Measurements from ENCODE around the gene PLXNA2. TPM values are rescaled to one million over a fixed set of nuclear protein-coding genes. Genes with fewer than 3 reads are reported as not detected.

The PLXNA2 gene
- total and polyA plus RNA-seq, 2 of the 8 experiments (the other 6 are each of a cell fraction or from before 2014, with no cell fraction given): 0.33 to 1.5 TPM

DNA sequence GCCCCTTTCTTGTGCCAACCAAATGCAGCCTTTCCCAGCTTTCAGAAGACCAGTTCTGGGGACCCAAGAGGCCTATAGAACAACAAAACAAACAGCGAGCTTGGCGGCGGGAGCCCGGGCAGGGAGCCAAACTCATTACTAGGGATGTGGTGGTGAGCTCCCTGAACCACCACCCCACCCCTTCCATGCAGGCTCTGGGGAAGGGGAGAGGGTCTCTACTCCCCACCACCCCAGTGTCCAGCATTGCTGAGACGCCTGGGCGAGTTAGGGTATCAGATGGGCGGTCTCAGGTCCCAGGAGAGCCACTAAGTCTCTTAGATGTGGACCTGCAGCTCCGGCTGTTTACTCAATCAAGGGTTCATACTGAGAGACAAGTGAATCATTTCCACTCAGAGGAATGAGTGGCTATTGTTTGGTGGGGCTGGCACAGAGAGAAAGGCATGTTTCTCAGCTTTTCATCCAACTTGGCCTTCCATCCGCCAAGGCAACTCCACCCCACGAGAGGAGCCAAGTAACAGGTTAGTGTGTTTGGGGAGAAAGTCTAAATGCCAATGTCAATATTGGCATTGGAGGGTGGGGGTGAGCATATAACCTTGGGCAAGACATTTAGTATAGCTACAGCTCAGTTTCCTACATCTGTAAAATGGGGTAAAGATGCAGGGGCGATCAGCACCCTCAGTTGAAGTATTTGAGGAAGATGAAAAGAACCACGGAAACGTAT lies 40.9 kb downstream of the PLXNA2 start:
- no peak overlapping the region for H2AFZ ChIP-seq (ENCODE audit: low read length)
- 91% methylated on average over 13 of the region's 13 CpGs; no CpG with 5 or more reads in 1 of the 2 experiments for WGBS, 2 experiments (ENCODE audit: extremely low coverage in 1 of 2, insufficient coverage in 1 of 2, insufficient read length in 1 of 2, insufficient replicate concordance in 2 of 2, low coverage in 1 of 2, low lambda C conversion rate in 2 of 2, missing lambda C conversion rate in 1 of 2)
- TF ChIP-seq GABPA (IDR thresholded peaks at IDR 0.05; ENCODE audit: borderline replicate concordance, insufficient read depth, low read length): no peak
- TF ChIP-seq SIX5 (IDR thresholded peaks at IDR 0.05; ENCODE audit: low read depth, low read length): no peak
- no peak for TF ChIP-seq PHF8 (conservative IDR thresholded peaks at IDR 0.05; ENCODE audit: low read depth, low read length)
- TF ChIP-seq RFX5 (IDR thresholded peaks at IDR 0.05; ENCODE audit: borderline replicate concordance, low read depth, low read length): no peak
- TF ChIP-seq GTF2F1 (IDR thresholded peaks at IDR 0.05; ENCODE audit: borderline replicate concordance, low read depth, low read length): no peak
- no peak for TF ChIP-seq POLR2AphosphoS5 (IDR thresholded peaks at IDR 0.05; ENCODE audit: low read depth, low read length)
- no peak for TF ChIP-seq TBP (IDR thresholded peaks at IDR 0.05; ENCODE audit: low read depth, low read length)
- TF ChIP-seq TAF7 (optimal IDR thresholded peaks at IDR 0.05; ENCODE audit: borderline replicate concordance, low read depth, low read length): no peak
- no peak for TF ChIP-seq SP1 (IDR thresholded peaks at IDR 0.05; ENCODE audit: low read depth, low read length)
- no peak for TF ChIP-seq JUN (IDR thresholded peaks at IDR 0.05; ENCODE audit: low read depth, low read length)
- TF ChIP-seq CTBP2 (IDR thresholded peaks at IDR 0.05; ENCODE audit: borderline replicate concordance, insufficient read depth, insufficient read length, low read length): no peak
- no peak for TF ChIP-seq RAD21 (IDR thresholded peaks at IDR 0.05 in 1 of 2, conservative IDR thresholded peaks at IDR 0.05 in 1 of 2; ENCODE audit: low read depth in 2 of 2, low read length in 2 of 2)
- no peak for TF ChIP-seq RBBP5 (IDR thresholded peaks at IDR 0.05; ENCODE audit: borderline replicate concordance, low read depth, low read length)

More for the DNA sequence above, 40.9 kb downstream of the PLXNA2 start:
- Histone ChIP-seq H4K8ac (ENCODE audit: extremely low read depth, insufficient read depth, low read length) (no peak overlapping the region), H2BK120ac (replicated peaks; ENCODE audit: low read depth, low read length) (no peak overlapping the region), H2BK12ac (ENCODE audit: low read depth, low read length) (no peak overlapping the region), H2BK5ac (ENCODE audit: low read depth, low read length) (no peak overlapping the region), H2BK15ac (ENCODE audit: low read length) (no peak overlapping the region), H3K79me1 (ENCODE audit: low read depth, low read length) (no peaks in the 10 kb centered on the region), H3K27ac (ENCODE audit: low read depth, low read length) (no peak overlapping the region), H3K9ac (replicated peaks in 1 of 4; ENCODE audit: extremely low read depth in 1 of 4, low read depth in 3 of 4, low read length in 3 of 4) (no peak overlapping the region), H3K9me3 (ENCODE audit: insufficient read depth in 2 of 2, low read depth in 1 of 2, low read length in 1 of 2) (no peaks in the 10 kb centered on the region), H3K14ac (ENCODE audit: insufficient read length) (no peak overlapping the region), H3K4ac (replicated peaks; ENCODE audit: insufficient read length, low read depth, low read length) (no peak overlapping the region), H2AK5ac (ENCODE audit: low read depth, low read length) (no peak overlapping the region), H2BK20ac (ENCODE audit: low read length) (no peak overlapping the region), H3K79me2 (ENCODE audit: control insufficient read depth in 1 of 2, insufficient read depth in 2 of 2, low read length in 2 of 2) (no peaks in the 10 kb centered on the region), H3K23me2 (ENCODE audit: low read depth, low read length) (no peaks in the 10 kb centered on the region), H3K23ac (ENCODE audit: insufficient read length) (no peak overlapping the region), H4K20me1 (replicated peaks in 1 of 2; ENCODE audit: control insufficient read depth in 1 of 2, insufficient read depth in 2 of 2, low read length in 2 of 2) (no peaks in the 10 kb centered on the region), H3K4me1 (replicated peaks in 1 of 4; ENCODE audit: control insufficient read depth in 3 of 4, insufficient read depth in 4 of 4, low read length in 3 of 4) (peaks cover 0 to 3% (median 0%) of the 10 kb centered on the region in 4 experiments; a peak in 2 of 7 replicates), H3K4me2 (ENCODE audit: insufficient read depth in 1 of 2, low read depth in 2 of 2, low read length in 2 of 2) (no peak overlapping the region), H3K27me3 (replicated peaks in 1 of 4; ENCODE audit: control insufficient read depth in 3 of 4, extremely low read depth in 1 of 4, insufficient read depth in 3 of 4, low read length in 3 of 4) (no peaks in the 10 kb centered on the region), H3K36me3 (ENCODE audit: control insufficient read depth in 2 of 4, insufficient read depth in 4 of 4, low read length in 3 of 4) (no peaks in the 10 kb centered on the region), H4K91ac (replicated peaks; ENCODE audit: insufficient read length, low read length) (no peak overlapping the region), H4K5ac (ENCODE audit: insufficient read length, low read depth, low read length) (no peak overlapping the region), H3K18ac (ENCODE audit: extremely low read depth, low read length) (no peak overlapping the region), H3K56ac (replicated peaks; ENCODE audit: insufficient read length, low read depth, low read length) (no peak overlapping the region), H3K4me3 (ENCODE audit: extremely low read depth in 1 of 4, insufficient read depth in 2 of 4, low read depth in 3 of 4, low read length in 4 of 4) (no peak overlapping the region)
- ChIA-PET CTCF (ENCODE audit: partially characterized antibody) (interaction anchor here (0.7 to 1.5 kb wide), 17 partner anchors 11 to 221 kb away, joined by 3 to 8 read pairs (median 3); no protein-coding TSS in a partner anchor), POLR2A (ENCODE audit: partially characterized antibody) (no interaction called here)
- DNase-seq (ENCODE audit: low read depth in 1 of 2, low spot score in 2 of 2): no peak
- no peak for FAIRE-seq
